HepG2 (cell line): ENCODE measurements around the gene TPD52L2. TPM values are rescaled to one million over a fixed set of nuclear protein-coding genes. Genes with fewer than 3 reads are reported as not detected.

ENCODE experiments used
- ARNT2 ChIP-seq: sonication (generic); formaldehyde crosslinking; IDR thresholded peaks from 2 replicates; pipeline ENCODE4 v1.8.0; 2022; ENCODE audit warnings: mild to moderate bottlenecking, low read depth, missing genetic modification reagents, moderate library complexity
- ARNTL ChIP-seq: sonication (generic); formaldehyde crosslinking; IDR thresholded peaks from 2 replicates; pipeline ENCODE4 v1.4.0; 2020; ENCODE audit warnings: mild to moderate bottlenecking, missing genetic modification reagents
- FOSL1 ChIP-seq: sonication (generic); formaldehyde crosslinking; IDR thresholded peaks from 2 replicates; pipeline ENCODE4 v1.9.0; 2021; ENCODE audit warnings: missing genetic modification reagents, borderline replicate concordance
- ISX ChIP-seq: sonication (generic); formaldehyde crosslinking; conservative IDR thresholded peaks from 2 replicates; pipeline ENCODE4 v1.5.0; 2020; ENCODE audit warnings: missing genetic modification reagents
- KDM2A ChIP-seq: sonication (generic); formaldehyde crosslinking; IDR thresholded peaks from 2 replicates; pipeline ENCODE4 v1.4.0; 2020; ENCODE audit warnings: low read depth, missing genetic modification reagents, borderline replicate concordance
- MAZ ChIP-seq, 2 experiments: sonication (generic) in 1 of 2; formaldehyde crosslinking in 1 of 2; IDR thresholded peaks; 2 replicates each; pipeline versions ENCODE4 v1.5.0 to v1.6.1; 2012 to 2020; ENCODE audit warnings: low read depth in 2 of 2, mild to moderate bottlenecking in 2 of 2, borderline replicate concordance in 1 of 2, improper control_type of control experiment in 1 of 2, low read length in 1 of 2, missing genetic modification reagents in 1 of 2, moderate library complexity in 1 of 2
- MIXL1 ChIP-seq: IDR thresholded peaks from 2 replicates; pipeline ENCODE4 v1.6.1; 2016
- NFIC ChIP-seq: IDR thresholded peaks from 2 replicates; pipeline ENCODE4 v1.6.1; 2012; ENCODE audit warnings: mild to moderate bottlenecking, low read length, inconsistent platforms
- NFKB2 ChIP-seq: sonication (generic); formaldehyde crosslinking; IDR thresholded peaks from 2 replicates; pipeline ENCODE4 v1.4.0; 2020; ENCODE audit warnings: missing genetic modification reagents, borderline replicate concordance
- NR3C1 ChIP-seq: sonication (generic); formaldehyde crosslinking; IDR thresholded peaks from 2 replicates; pipeline ENCODE4 v1.4.0; 2020; ENCODE audit warnings: missing genetic modification reagents
- PHF21A ChIP-seq: sonication (generic); formaldehyde crosslinking; IDR thresholded peaks from 2 replicates; pipeline ENCODE4 v1.5.0; 2020; ENCODE audit warnings: mild to moderate bottlenecking, missing genetic modification reagents
- POGK ChIP-seq: sonication (generic); formaldehyde crosslinking; conservative IDR thresholded peaks from 2 replicates; pipeline ENCODE4 v1.8.0; 2022; ENCODE audit warnings: mild to moderate bottlenecking, moderate library complexity, missing genetic modification reagents
- POLR2G ChIP-seq: fragments of 200-400 bp; formaldehyde crosslinking; IDR thresholded peaks from 2 replicates; pipeline ENCODE4 v1.6.1; 2018; ENCODE audit warnings: mild to moderate bottlenecking, low read depth, low read length, moderate library complexity
- TAF1 ChIP-seq: sonication (generic); formaldehyde crosslinking; IDR thresholded peaks from 2 replicates; pipeline ENCODE4 v1.4.0; 2020; ENCODE audit warnings: missing genetic modification reagents
- THAP7 ChIP-seq: sonication (generic); formaldehyde crosslinking; IDR thresholded peaks from 2 replicates; pipeline ENCODE4 v1.8.1; 2023; ENCODE audit warnings: mild to moderate bottlenecking, missing genetic modification reagents
- ZBTB14 ChIP-seq: sonication (generic); formaldehyde crosslinking; IDR thresholded peaks from 2 replicates; pipeline ENCODE4 v1.4.0; 2020; ENCODE audit warnings: missing genetic modification reagents
- ZFP1 ChIP-seq: IDR thresholded peaks from 2 replicates; pipeline ENCODE4 v1.6.1; 2016
- ZNF143 ChIP-seq: sonication (generic); formaldehyde crosslinking; IDR thresholded peaks from 2 replicates; pipeline ENCODE4 v1.4.0; 2020; ENCODE audit warnings: missing genetic modification reagents
- ZNF274 ChIP-seq: sonication (generic); formaldehyde crosslinking; IDR thresholded peaks from 2 replicates; pipeline ENCODE4 v1.5.1; 2020; ENCODE audit warnings: mild to moderate bottlenecking, missing genetic modification reagents
- ZNF329 ChIP-seq: sonication (generic); formaldehyde crosslinking; IDR thresholded peaks from 2 replicates; pipeline ENCODE4 v1.9.0; 2021; ENCODE audit warnings: low read depth, mild to moderate bottlenecking, missing genetic modification reagents
- ZNF614 ChIP-seq: IDR thresholded peaks from 2 replicates; pipeline ENCODE4 v1.6.1; 2018; ENCODE audit warnings: missing biosample characterization, missing genetic modification reagents, inconsistent platforms, borderline replicate concordance
- ZNF720 ChIP-seq: sonication (generic); formaldehyde crosslinking; IDR thresholded peaks from 2 replicates; pipeline ENCODE4 v1.4.0; 2020; ENCODE audit warnings: missing genetic modification reagents
- ZNF879 ChIP-seq: sonication (generic); formaldehyde crosslinking; IDR thresholded peaks from 2 replicates; pipeline ENCODE4 v1.8.1; 2023; ENCODE audit warnings: missing genetic modification reagents
- polyA plus RNA-seq, 8 experiments: library from polyadenylated mRNA; depleted of rRNA in 3 of 8; stranded (reverse) in 7 of 8; unstranded in 1 of 8; fragments of >200 nt; fragmentation: Illumina TruSeq in 4 of 8; extraction: Trizol in 4 of 8; gene quantifications; 2 replicates each; pipeline versions ENCODE4 v1.2.1 to v1.2.3, GENCODE V29; 2011 to 2016; ENCODE audit warnings: low read depth in 4 of 8, missing spikeins in 1 of 8, mixed read lengths in 1 of 8; ENCODE audit not compliant: insufficient read depth in 1 of 8
- total RNA-seq, 5 experiments: library from RNA; depleted of rRNA; stranded (reverse); fragments of >200 nt; fragmentation: Illumina TruSeq; extraction: Trizol; gene quantifications; 2 replicates each; pipeline ENCODE4 v1.2.3, GENCODE V29; 2016; ENCODE audit warnings: low read depth in 1 of 5
- TF ChIP-seq, protein P1 (sequence below): sonication (generic); formaldehyde crosslinking; IDR thresholded peaks from 2 replicates; pipeline ENCODE4 v1.5.1; 2020; ENCODE audit warnings: missing genetic modification reagents, mild to moderate bottlenecking, borderline replicate concordance

The TPD52L2 gene
- total and polyA plus RNA-seq, 2 of the 13 experiments (the other 11 are each of a cell fraction or from before 2014, with no cell fraction given): 156 to 184 TPM

DNA sequence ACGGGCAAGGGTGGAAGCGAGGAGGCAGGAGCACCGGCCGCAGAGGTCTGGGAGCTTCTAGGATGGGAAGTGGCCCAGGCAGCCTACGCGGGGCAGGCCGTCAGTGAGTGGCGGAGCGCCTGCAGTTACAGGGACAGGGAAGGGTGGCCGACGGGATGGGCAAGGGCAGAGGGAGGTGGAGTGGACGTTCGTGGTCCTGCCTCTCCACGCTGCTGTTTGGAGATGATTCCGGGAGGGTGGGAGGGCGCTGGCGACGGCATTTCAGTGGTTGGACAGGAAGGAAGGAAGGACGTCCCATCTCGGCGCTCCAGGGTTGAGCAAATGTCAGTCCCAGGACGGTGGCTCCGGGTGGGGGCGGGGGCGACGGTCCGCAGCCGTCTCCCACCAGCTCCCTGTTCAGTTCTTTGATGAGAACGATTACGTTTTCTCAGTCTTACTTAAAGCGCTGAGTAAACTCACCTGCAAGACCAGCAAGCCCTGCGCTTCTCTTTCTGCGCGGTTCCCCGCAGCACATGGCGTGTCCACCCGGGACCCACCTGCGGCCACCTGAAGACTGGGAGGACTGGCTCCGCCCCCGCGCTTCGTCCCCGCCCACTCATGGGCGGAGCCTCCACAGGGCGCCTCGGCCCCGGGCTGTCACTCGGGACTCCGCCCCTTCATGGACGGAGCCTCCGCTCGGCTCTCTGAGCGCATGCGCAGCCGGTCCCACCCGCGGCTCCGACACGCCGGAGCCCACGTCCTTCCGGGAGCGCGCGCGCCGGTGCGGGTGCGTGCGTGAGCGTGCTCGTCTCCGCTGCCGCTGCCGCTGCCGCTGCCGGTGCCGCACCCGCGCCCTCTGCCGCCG is 29.5 kb downstream of the TPD52L2 start, which contains the start of gene DNAJC5 (continued):
- TF ChIP-seq POLR2G (peak; percentile 84), ZNF143 (CRISPR knock-in tag) (peak; percentile 58; the same call in 1 of the 2 replicates), ZNF720 (CRISPR knock-in tag) (0 out of 2 replicates have a peak, but pooled peaks have one; percentile 59), MIXL1 (CRISPR knock-in tag) (0 out of 2 replicates have a peak, but pooled peaks have one; percentile 54), NFKB2 (CRISPR knock-in tag) (peak; percentile 90; the same call in 1 of the 2 replicates), TAF1 (CRISPR knock-in tag) (peak; percentile 78), THAP7 (CRISPR knock-in tag) (0 out of 2 replicates have a peak, but pooled peaks have one; percentile 44), KDM2A (CRISPR knock-in tag) (peak; percentile 98), ISX (CRISPR knock-in tag) (no peak), PHF21A (peak; percentile 57; the same call in 1 of the 2 replicates), MAZ (IDR thresholded peaks at IDR 0.05; ENCODE audit: borderline replicate concordance, low read depth, low read length) (peak; percentile 67; the same call in 1 of the 2 replicates), MAZ (CRISPR knock-in tag; IDR thresholded peaks at IDR 0.05; ENCODE audit: low read depth) (peak; percentile 81), ZFP1 (CRISPR knock-in tag) (0 out of 2 replicates have a peak, but pooled peaks have one; percentile 25), FOSL1 (no peak), ARNT2 (CRISPR knock-in tag) (peak; percentile 59; the same call in 1 of the 2 replicates), ZBTB14 (CRISPR knock-in tag) (peak; percentile 98), ZNF329 (CRISPR knock-in tag) (0 out of 2 replicates have a peak, but pooled peaks have one; percentile 24), ZNF274 (CRISPR knock-in tag) (no peak; the same call in 1 of the 2 replicates), ZNF614 (peak; percentile 85; the same call in 1 of the 2 replicates), NFIC (no peak), NR3C1 (CRISPR knock-in tag) (no peak), ZNF879 (no peak), POGK (CRISPR knock-in tag) (peak; percentile 56; the same call in 1 of the 2 replicates), ARNTL (CRISPR knock-in tag) (peak; percentile 69; the same call in 1 of the 2 replicates)
- TF ChIP-seq, protein P1, sequence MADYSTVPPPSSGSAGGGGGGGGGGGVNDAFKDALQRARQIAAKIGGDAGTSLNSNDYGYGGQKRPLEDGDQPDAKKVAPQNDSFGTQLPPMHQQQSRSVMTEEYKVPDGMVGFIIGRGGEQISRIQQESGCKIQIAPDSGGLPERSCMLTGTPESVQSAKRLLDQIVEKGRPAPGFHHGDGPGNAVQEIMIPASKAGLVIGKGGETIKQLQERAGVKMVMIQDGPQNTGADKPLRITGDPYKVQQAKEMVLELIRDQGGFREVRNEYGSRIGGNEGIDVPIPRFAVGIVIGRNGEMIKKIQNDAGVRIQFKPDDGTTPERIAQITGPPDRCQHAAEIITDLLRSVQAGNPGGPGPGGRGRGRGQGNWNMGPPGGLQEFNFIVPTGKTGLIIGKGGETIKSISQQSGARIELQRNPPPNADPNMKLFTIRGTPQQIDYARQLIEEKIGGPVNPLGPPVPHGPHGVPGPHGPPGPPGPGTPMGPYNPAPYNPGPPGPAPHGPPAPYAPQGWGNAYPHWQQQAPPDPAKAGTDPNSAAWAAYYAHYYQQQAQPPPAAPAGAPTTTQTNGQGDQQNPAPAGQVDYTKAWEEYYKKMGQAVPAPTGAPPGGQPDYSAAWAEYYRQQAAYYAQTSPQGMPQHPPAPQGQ: peak; percentile 29; the same call in 1 of the 2 replicates
